ENCODE data around the gene RTN4R.

GRCh38 chr22:20292673-20293232, 24.6 kb upstream of the RTN4R start:
- TF ChIP-seq POLR2A (IDR thresholded peaks at IDR 0.05; ENCODE audit: borderline replicate concordance, extremely low read depth, insufficient read depth, insufficient read length) = no peak
- TF ChIP-seq CTCF (IDR thresholded peaks at IDR 0.05 in 2 of 3, conservative IDR thresholded peaks at IDR 0.05 in 1 of 3; ENCODE audit: borderline replicate concordance in 1 of 3, insufficient read depth in 1 of 3, low read depth in 2 of 3, low read length in 2 of 3) = no peak
- no peak for TF ChIP-seq RAD21 (IDR thresholded peaks at IDR 0.05; ENCODE audit: low read depth)
- no peak for TF ChIP-seq SIN3A (IDR thresholded peaks at IDR 0.05; ENCODE audit: low read depth)
- no peak for TF ChIP-seq EZH2phosphoT487 (IDR thresholded peaks at IDR 0.05; ENCODE audit: borderline replicate concordance)
- no peak for TF ChIP-seq REST (IDR thresholded peaks at IDR 0.05; ENCODE audit: low read depth)
- no peak for TF ChIP-seq ZNF274 (IDR thresholded peaks at IDR 0.05; ENCODE audit: low read depth, low read length)
- no peak for TF ChIP-seq POLR2AphosphoS5 (IDR thresholded peaks at IDR 0.05; ENCODE audit: low read depth, low read length)
- TF ChIP-seq EZH2 (IDR thresholded peaks at IDR 0.05) = no peak
- no peak for TF ChIP-seq YY1 (IDR thresholded peaks at IDR 0.05; ENCODE audit: extremely low read depth, insufficient replicate concordance, low read depth, low read length)
- no peak for TF ChIP-seq ATF3 (IDR thresholded peaks at IDR 0.05)

All from HCT116 (cell line).